Measurements from ENCODE around the gene SLC38A3.

DNA sequence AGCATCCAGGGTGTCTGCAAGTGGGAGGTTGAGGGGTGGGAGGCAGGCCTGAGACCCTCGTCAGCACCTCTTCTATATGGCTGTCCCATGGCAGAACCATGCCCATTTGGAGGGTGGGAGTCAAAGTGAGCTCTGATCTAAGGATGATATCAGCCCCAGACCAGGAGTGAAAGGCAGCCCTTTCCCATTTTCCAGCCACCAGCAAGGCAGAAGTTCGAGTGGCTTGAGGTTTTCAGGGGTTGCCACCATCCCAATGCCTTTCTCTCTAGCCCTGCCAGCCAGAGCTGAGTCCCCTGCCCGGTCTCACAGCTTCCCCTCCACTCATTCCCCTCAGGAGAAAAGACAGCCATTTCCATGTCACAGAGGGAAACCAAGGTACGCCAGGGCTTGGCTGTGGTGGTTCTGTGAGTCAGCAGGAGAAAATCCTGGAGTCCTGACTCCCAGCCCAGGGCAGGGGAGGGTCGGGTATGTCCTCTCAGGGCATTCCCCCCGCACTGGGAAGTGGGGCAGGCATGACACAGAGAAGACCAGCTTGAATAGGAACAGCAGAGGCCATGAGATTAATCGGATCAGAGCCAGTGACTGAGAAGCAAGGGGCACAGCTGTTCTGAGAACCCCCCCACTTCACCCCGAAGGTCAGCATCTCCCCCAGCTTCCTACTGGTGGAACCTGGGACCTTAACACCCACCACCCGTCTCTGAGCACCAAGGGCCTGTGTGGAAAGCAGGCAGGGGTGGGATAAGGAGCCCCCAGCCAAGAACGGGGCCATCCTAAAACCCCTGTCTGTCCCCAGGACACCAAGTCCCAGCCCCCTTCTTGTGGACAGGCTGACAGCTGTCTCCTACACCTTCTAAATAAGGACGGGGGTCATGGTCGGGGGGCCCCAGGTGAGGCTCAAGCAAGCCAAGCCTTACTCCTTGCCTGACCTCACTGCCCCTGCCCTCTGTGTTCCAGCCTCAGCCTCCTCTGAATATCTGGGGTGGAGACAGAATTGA, 965 bp upstream of the SLC38A3 start:
- TF ChIP-seq, protein P1, sequence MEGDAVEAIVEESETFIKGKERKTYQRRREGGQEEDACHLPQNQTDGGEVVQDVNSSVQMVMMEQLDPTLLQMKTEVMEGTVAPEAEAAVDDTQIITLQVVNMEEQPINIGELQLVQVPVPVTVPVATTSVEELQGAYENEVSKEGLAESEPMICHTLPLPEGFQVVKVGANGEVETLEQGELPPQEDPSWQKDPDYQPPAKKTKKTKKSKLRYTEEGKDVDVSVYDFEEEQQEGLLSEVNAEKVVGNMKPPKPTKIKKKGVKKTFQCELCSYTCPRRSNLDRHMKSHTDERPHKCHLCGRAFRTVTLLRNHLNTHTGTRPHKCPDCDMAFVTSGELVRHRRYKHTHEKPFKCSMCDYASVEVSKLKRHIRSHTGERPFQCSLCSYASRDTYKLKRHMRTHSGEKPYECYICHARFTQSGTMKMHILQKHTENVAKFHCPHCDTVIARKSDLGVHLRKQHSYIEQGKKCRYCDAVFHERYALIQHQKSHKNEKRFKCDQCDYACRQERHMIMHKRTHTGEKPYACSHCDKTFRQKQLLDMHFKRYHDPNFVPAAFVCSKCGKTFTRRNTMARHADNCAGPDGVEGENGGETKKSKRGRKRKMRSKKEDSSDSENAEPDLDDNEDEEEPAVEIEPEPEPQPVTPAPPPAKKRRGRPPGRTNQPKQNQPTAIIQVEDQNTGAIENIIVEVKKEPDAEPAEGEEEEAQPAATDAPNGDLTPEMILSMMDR (IDR thresholded peaks at IDR 0.05), result no peak
- TF ChIP-seq EZH2 (IDR thresholded peaks at IDR 0.05) (no peak), EZH2phosphoT487 (IDR thresholded peaks at IDR 0.05) (no peak)

Measured in neural progenitor cell (in vitro differentiated cells).